ENCODE data around the gene EFCAB5.
"Not testable (repeated sequence)": the region's sequence is repeated elsewhere in the genome, so short reads cannot be mapped to it uniquely, and the experiment has no call there.

EFCAB5 gene

DNA sequence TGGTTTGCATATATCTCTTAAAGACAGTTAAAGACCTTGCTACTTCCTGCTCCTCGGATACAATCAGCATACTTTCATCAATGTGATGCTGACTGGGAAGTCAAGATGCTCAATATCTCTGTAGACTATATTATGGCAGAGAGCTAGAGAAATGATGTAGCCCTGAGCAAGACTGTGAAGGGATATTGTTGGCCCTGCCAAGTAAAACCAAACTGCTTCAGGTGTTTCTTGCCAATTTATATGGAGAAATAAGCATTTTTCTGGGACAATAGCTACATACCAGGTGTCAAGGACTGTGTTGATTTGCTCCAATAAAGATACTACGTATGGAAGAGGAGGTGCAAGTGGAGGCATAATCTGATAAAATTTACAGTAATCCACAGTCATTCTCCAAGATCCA lies 4.7 kb upstream of the EFCAB5 start:
- DNase-seq, result no peak

DNA sequence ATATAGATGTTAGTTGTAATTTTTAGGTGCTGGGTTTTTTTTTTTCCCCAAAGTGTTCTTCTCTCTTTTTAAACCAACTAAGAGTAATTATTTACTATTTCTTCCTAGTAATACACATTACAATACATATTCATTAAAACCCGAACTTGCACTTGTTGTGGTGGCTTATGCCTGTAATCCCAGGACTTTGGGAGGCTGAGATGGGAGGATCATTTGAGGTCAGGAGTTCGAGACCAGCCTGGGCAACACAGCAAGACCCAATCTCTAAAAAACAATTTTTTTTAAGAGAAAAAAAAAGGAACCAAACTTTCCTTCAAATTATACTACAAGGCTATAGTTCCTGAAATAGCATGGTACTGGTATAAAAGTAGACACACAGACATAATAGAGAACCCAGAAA lies 3.8 kb downstream of the EFCAB5 start:
- no peak for DNase-seq

DNA sequence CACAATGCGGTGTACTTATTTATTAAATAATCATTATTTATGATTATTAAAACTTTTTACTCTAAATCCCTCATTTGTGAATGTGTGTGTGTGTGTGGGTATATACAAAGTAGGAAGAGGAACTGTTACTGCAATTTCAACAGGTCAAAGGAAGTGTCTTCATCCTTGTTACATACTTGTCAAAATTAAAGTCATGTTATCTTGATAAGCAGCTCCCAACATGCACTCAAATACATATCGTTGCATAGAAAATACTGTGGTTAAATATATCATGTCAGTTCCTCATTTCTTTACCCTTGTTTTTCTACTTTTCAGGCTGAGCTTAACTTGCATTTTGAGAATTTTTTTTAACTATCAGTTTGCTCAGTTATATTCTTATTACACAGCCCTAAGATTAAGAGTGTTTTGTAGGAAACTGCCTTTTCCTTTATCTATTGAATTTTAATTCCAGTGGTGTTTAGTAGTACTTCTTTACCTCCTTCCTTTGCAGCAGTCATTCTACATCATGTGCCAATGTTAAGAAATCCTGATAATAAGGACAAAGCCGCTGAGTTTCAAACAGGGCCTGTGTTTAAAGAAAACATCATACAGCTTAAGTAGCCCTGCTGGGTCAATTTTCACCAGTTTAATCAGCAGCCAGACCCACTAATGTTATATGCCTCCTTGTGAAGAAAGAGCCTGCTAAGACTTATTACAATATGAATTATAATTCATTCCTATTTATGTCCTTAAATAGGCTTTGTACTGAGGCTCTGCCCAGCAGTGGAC lies 7.2 kb downstream of the EFCAB5 start:
- DNase-seq, result no peak

DNA sequence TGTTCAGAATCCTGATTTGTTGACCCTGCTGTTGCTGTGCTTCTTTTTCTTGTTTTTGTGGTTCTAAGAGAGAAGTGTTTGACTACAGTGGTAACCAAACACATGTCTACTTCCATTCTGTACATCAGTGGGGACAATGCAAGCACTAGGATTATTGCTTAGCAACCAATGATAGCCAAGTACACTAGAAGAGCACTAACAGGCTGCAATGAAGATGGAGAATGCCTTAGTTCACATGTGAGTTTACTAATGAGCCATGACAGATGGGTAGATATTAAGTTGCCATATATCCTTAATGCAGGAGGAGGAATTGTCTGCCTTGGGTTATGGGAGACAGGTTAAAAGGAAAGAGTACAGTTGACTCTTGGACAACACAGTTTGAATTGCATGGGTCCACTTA lies 8.3 kb downstream of the EFCAB5 start:
- no peak for DNase-seq

DNA sequence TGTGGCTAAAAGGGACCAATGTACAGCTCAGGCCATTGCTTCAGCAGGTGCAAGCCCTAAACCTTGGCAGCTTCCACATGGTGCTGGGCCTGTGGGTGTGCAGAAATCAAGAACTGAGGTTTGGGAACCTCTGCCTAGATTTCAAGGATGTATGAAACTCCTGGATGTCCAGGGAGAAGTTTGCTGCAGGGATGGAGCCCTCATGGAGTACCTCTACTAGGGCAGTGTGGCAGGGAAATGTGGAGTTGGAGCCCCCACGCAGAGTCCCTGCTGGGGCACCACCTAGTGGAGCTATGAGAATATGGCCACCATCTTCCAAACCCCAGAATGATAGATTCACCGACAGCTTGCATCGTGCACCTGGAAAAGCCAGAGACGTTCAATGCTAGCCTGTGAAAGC lies 13.0 kb downstream of the EFCAB5 start:
- DNase-seq, result no peak

DNA sequence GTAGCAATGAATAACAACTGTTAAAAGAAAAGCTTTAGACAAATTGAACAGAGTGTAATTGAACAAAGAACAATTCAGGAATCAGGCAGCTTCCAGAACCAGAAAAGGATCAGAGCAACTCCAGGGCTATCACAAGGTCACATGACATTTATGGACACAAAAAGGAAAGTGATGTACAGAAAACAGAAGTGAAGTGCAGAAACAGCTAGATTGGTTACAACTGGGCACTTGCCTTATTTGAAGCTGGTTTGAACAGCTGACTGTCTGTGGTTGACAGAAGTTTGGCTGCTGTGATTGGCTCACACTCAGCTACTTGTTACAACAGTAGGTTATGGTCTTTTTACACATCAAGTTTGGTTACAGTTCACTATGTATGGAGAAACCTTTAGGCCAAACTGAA lies 14.8 kb downstream of the EFCAB5 start:
- DNase-seq, result no peak

DNA sequence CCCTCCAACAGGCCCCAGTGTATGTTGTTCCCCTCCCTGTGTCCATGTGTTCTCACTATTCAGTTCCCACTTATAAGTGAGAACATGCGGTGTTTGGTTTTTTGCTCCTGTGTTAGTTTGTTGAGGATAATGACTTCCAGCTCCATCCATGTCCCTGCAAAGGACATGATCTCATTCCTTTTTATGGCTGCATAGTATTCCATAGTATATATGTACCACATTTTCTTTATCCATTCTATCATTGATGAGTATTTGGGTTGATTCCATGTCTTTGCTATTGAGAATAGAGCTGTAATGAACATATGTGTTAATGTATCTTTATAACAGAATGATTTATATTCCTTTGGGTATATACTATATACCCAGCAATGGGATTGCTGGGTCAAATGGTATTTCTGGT lies 16.1 kb downstream of the EFCAB5 start:
- DNase-seq, result not testable (repeated sequence)

DNA sequence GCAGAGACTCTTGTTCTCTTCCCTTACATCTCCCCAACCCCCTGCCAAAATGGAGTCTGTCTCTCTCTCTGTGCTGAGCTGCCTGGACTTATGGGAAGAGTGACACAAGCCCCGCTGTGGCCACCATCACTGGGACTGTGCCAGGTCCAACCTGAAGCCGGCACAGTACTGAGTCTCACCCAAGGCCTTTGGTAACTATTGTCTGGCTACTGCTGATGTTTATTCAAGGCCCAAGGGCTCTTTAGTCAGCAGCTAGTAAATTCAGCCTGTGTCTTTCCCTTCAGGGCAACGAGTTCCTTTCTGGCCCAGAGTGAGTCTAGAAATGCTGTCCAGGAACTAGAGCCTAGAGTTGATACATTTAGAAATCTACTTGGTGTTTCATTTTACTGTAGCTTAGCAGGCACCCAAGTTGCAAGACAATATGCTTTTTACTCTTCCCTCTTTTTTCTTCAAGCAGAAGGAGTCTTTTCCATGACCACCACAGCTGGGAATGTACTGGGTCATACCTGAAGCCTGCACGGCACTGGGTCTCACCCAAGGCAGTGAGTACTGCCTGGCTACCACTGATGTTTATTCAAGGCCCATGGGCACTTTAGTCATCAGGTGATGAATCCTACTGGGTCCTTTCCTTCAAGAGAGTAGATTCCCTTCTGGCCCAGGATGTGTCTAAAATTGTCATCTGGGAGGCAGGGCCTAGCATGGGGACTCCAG lies 17.7 kb downstream of the EFCAB5 start:
- DNase-seq, result no peak

DNA sequence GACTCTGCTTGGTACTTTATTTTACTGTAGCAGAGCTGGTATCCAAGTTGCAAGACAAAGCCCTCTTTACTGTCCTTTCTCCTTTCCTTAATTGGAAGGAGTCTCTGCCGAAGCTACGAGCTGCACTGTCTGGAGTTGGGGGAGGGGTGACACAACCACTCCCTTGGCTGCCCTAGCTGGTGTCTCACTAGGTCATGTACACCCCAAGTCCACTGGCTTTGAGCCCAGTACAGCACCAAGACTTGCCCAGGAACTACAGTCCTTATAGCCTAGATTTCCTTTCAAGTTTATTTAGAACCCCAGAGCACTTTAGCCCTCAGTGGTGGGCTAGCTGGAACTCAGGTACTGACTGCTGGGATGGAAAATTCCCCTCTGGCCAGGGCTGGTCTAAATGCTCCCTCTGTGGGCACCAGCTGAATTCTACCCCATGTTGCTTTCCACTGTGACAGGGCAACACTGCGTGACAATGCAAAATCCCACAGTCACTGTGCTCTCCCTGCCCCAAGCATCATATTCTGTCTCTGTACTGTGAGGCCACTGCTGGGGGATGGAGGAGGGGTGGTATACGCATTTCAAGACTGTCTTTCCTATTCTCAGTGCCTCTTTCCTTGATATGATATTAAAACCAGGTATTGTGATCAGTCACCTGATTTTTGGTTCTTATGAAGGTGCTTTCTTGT lies 18.4 kb downstream of the EFCAB5 start:
- DNase-seq, result no peak

DNA sequence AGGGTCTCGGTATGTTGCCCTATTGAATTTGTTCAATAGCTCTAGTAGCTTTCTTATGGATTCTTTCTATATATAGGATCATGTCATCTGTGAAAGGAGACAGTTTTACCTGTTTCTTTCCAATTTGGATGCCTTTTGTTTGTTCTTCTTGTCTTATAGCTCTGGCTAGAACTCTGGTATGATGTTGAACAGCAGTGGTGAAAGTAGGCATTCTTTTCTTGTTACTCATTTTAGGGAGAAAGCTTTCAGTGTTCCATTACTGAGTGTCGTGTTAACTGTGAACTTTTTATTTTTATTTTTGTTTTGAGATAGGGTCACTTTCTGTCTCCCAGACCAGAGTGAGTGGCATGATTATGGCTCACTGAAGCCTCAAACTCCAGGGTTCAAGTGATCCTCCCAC lies 21.2 kb downstream of the EFCAB5 start:
- no peak for DNase-seq

DNA sequence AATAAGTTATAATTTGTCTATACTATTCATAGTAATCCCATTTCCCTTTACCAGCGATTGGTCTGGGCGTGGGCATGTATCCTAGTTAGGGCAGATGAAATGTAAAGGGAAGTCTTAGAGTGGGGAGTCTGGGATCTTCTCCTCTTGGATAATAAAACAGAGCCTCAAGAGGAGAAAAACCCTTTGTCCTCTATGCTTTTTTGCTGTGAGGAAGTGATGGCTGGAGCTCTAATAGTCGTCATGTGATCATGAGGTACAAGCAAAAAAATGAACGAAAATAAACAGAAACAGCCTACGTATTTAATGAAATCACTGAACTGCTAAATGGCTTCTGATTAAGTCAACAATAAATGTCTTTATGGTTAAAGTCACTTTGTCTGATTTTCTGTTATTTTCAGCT lies 26.8 kb downstream of the EFCAB5 start:
- no peak for DNase-seq

DNA sequence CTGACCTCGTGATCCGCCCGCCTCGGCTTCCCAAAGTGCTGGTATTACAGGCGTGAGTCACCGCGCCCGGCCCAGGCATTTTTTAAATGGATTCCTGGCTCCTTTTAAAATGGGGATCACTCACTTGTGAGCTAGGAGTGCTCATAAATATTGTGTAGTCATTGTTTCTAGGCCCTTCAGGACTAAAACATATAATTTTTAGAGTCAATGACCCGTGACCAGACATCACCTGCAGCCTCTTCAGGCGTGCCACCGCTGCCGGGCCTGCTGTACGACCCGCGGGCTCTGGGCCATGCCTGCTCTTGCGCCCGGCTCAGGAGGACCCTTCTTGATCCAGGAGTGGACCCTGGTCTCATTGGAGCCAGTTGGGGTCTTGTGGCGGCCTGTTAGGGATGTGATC lies 30.8 kb downstream of the EFCAB5 start:
- DNase-seq, result no peak

DNA sequence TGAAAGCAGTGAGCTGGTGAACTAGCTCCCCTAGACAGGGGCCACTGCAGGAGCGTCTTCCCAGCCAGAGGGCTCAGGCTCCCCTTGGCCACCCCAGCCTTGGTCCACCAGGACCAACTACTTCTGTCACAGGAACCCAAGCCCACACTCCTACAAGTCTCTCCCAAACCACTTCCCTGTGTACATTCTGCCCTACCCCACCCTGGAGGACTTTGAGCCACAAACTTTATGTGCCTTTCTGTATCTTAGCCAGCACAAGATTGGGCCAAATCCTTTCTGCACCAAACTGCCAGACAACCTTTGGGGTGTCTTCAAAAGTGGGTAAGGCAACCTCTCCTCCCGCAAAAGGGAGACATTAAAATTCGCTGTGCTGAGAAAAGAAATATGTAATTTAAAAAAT lies 31.6 kb downstream of the EFCAB5 start:
- no peak for DNase-seq

DNA sequence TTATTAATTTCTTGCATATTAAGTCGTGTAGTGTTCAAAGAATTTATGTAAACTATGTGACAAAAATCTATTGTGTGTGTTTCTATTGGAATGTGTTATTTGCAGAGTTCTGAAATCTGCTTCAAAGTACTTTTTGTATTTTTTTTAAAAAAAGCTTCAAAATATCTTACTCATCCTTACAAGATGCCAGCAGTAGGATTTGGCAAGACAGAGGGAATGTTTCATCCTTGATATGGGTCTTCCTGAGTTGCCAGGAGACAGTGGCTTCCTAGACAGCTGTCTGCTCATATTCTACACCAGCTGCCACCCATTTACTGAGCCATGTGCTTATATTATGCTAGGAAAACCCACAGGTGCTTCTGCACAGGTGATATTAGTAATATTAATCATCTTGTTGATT lies 36.4 kb downstream of the EFCAB5 start:
- no peak for DNase-seq

DNA sequence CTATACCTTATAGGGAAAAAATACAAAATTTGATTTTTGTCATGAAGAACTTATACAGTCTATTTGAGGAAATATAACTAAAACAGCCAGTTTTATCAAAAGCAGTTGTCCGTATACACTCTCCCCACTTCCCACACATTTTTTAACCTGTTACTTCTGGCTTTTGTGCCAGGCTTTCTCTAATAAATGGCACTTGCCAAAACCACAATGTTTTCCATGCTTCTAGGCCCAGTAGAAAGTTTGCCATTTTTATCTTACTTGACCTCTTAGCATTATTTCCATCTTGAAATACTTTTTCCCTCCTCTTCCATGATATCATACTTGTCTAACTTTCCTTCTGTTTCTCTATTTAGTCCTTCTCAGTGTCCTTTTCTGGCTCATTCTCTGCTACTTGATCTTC lies 38.8 kb downstream of the EFCAB5 start:
- DNase-seq, result no peak

DNA sequence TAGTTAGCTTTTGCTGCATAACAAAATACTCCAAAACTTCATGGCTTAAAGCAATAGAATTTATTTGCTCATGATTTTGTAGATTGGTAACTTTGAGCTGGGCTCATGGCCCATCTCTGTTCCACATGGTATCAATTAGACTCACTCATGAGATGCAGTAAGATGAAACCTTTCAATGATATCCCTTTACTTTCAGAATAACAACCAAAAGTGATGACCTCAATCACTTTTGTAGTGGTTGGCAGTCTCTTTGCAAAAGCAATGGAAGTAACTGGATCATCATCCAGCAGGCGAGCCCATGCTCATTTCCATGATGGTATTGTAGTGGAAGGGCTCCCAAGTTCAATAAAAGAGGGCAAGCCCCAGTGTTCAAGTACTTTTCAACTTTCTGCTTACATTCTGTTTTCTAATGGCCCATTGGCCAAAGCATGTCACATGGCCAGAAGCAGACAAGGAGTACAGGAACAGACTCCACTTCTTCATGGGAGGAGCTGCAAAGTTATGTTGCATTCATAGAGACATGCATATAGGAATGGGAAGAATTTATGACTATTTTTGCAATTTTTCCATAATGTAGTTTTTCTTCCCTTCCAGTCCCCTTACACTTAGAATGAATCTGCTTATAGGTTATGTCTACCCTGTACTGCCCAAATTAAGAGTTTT lies 41.7 kb downstream of the EFCAB5 start:
- DNase-seq, result no peak

DNA sequence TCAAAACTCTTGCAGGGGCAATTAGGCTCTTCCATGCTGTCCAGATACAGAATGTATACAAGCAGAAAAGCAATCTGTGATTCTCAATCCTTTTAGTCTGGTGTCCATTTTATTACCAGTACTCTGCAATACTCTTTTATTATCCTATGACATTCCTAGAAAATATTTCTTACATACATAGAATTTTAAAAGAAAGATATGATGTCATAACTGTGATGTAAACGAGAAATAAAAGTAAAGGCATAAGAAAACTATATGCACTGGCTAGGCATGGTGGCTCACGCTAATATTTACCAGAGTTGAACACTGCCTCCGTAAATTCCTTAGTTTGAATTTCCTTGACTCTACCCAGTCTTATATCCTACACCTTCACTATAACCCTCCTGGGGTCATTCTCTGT lies 55.0 kb downstream of the EFCAB5 start:
- DNase-seq, result no peak

DNA sequence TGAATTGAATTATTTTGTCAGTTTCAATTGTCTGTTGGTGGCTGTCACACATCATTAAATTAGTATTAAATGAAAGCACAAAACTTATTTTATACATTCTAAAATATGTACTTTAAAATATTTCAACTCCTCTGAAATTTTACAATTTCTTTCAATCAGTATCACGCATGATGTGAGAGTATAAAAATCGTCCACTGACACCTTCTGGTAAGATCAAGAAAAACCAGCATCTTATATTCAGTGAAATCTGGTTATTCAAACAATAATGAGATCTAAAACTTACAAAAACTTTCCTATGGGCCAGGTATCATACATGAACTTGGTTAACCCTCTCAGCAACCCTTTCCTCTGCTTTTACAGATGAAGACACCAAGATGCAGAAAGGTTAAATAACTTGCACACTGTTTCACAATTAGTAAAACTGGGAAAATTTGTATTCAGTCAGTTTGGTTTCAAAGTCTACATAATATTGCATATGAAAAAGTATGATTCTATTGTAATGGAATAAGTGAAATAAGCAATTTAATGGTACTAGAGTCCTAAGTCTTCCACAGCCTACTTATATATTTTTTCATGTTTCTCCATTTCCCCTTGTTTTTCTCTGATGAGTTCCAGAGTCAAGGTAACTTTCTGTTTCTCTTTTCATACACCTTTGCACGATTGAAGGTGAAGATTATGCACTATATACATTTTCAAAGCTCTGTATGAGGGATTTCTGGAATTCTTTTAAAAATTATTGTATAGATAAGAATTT lies 58.7 kb downstream of the EFCAB5 start:
- DNase-seq, result no peak

DNA sequence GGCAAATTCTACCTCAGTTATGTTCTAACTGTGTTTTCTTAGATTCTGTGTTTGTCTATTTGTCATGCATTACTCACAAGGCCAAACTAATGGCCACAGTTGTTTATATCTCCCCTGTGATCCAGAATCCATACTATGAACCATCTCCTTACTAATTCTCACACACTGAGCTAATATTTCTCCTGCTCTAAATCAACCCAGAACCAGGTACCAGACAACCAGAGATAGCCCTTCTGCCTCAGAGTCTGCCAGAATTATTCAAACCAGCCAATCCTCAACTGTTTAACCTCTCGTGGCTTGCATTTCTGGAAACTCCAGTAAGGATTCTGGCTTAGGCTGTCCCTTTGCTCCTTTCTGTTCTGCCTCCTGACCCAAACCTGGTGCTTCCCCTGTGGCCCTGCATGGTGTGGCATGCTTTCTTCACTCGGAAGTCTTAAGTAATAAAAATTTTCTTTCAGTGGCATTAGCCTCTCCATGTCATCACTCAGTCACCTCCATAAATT lies 59.4 kb downstream of the EFCAB5 start:
- DNase-seq, result no peak

DNA sequence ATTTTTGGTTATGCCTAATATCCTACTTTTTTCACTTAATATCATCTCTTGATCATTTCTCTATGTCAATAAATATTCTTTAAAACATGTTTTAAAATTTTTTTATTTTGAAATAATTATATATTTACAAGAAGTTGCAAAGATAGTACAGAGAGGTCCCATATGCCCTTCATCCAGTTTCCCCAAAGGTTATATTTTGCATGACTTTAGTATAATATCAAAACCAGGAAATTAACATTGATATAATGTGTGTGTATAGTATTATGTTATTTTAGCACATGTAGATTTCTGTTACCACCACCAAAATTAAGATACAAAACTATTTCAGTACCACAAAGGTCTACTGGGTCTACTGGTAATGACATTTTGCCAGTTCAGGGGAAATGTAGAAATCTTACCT lies 60.7 kb downstream of the EFCAB5 start:
- DNase-seq, result no peak

DNA sequence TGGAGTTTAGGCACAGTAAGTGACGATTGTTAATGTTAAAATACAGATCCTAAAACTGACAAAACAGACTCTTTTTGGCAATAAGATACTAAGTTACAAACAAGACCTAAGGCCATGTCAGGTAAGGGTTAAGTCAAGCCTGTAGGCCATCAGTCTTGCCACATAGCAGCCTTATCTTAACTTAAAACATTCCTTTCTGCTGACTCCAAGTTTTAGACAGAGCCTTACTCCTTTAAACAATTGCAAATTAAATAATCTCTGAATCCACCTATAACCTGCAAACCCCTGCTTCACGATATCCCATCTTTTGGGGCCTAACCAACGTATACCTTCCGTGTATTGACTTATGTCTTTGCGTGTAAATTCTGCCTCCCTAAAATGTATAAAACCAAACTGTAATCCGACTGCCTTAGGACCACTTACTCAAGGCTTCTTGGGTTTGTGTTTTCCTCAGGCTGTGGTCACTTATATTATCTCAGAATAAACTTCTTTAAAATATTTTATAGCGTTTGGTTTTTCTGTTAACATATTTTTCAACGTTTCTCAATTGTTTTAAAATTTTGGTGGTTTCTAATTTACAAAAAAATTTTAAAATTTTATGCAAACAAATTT lies 64.4 kb downstream of the EFCAB5 start:
- DNase-seq, result no peak

DNA sequence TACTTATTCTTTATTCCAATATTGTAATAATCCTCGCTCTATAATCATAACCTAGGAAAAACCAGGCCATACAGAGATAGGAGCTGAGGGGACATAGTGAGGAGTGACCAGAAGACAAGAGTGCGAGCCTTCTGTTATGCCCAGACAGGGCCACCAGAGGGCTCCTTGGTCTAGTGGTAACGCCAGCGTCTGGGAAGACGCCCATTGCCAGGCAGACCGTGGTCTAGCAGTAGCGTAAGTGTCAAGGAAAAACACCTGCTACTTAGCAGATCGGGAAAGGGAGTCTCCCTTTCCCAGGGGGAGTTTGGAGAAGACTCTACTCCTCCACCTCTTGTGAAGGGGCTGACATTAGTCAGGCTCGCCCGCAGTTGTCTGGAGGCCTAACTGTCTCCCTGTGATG lies 70.5 kb downstream of the EFCAB5 start:
- DNase-seq, result not testable (repeated sequence)
